Measurements from ENCODE around the gene PTPRF. TPM values are rescaled to one million over a fixed set of nuclear protein-coding genes. Genes with fewer than 3 reads are reported as not detected.

The PTPRF gene
- total RNA-seq, 1 donor from 2014 or later: 2.9 TPM

- no peak for TF ChIP-seq CTCF (IDR thresholded peaks at IDR 0.05; ENCODE audit: borderline replicate concordance)
- Histone ChIP-seq H3K9me3 (replicated peaks) (no peaks in the 10 kb centered on the region), H3K4me3 (no peak overlapping the region), H3K4me1 (no peaks in the 10 kb centered on the region), H3K27me3 (ENCODE audit: low read depth) (no peaks in the 10 kb centered on the region), H3K36me3 (no peaks in the 10 kb centered on the region), H3K27ac (replicated peaks) (no peak overlapping the region)
- intact Hi-C loops (cut with micrococcal nuclease): no loop called here
- no peak for DNase-seq
Measured at GRCh38 chr1:43597028-43597427, 66.3 kb downstream of the PTPRF start.

- Histone ChIP-seq H3K9me3 (replicated peaks) (no peaks in the 10 kb centered on the region), H3K27me3 (ENCODE audit: low read depth) (no peaks in the 10 kb centered on the region), H3K27ac (replicated peaks) (no peak overlapping the region), H3K36me3 (no peaks in the 10 kb centered on the region), H3K4me3 (no peak overlapping the region), H3K4me1 (no peaks in the 10 kb centered on the region)
- intact Hi-C loops (cut with micrococcal nuclease): no loop called here
- no peak for DNase-seq
- no peak for TF ChIP-seq CTCF (IDR thresholded peaks at IDR 0.05; ENCODE audit: borderline replicate concordance)
Measured at GRCh38 chr1:43597721-43598120, 67.0 kb downstream of the PTPRF start.

- intact Hi-C loops (cut with micrococcal nuclease): no loop called here
Measured at GRCh38 chr1:43598622-43599021, 67.9 kb downstream of the PTPRF start.

GRCh38 chr1:43600033-43601020 lies 69.6 kb downstream of the PTPRF start:
- Histone ChIP-seq H3K36me3 (no peaks in the 10 kb centered on the region), H3K9me3 (replicated peaks) (no peaks in the 10 kb centered on the region), H3K4me3 (no peak overlapping the region), H3K4me1 (no peaks in the 10 kb centered on the region), H3K27me3 (ENCODE audit: low read depth) (no peaks in the 10 kb centered on the region), H3K27ac (replicated peaks) (no peak overlapping the region)
- intact Hi-C loops (cut with micrococcal nuclease): no loop called here
- no peak for TF ChIP-seq CTCF (IDR thresholded peaks at IDR 0.05; ENCODE audit: borderline replicate concordance)
- no peak for DNase-seq

More at GRCh38 chr1:43598622-43599021, 67.9 kb downstream of the PTPRF start:
- Histone ChIP-seq H3K4me3 (no peak overlapping the region), H3K4me1 (no peaks in the 10 kb centered on the region), H3K9me3 (replicated peaks) (no peaks in the 10 kb centered on the region), H3K36me3 (no peaks in the 10 kb centered on the region), H3K27ac (replicated peaks) (no peak overlapping the region), H3K27me3 (ENCODE audit: low read depth) (no peaks in the 10 kb centered on the region)
- TF ChIP-seq CTCF (IDR thresholded peaks at IDR 0.05; ENCODE audit: borderline replicate concordance): no peak
- no peak for DNase-seq

- Histone ChIP-seq H3K4me3 (no peak overlapping the region), H3K27ac (replicated peaks) (no peak overlapping the region), H3K4me1 (no peaks in the 10 kb centered on the region), H3K27me3 (ENCODE audit: low read depth) (no peaks in the 10 kb centered on the region), H3K36me3 (no peaks in the 10 kb centered on the region), H3K9me3 (replicated peaks) (no peaks in the 10 kb centered on the region)
- TF ChIP-seq CTCF (IDR thresholded peaks at IDR 0.05; ENCODE audit: borderline replicate concordance): no peak
- no peak for DNase-seq
- intact Hi-C loops (cut with micrococcal nuclease): no loop called here
Measured at GRCh38 chr1:43602990-43603389, 72.3 kb downstream of the PTPRF start.
